Measurements from ENCODE around the gene S100A1.
"Not testable (repeated sequence)": the region's sequence is repeated elsewhere in the genome, so short reads cannot be mapped to it uniquely, and the experiment has no call there.

The S100A1 gene

GRCh38 chr1:153652805-153653500, 24.7 kb downstream of the S100A1 start:
- DNase-seq (ENCODE audit: low read depth, low spot score): no peak

DNA sequence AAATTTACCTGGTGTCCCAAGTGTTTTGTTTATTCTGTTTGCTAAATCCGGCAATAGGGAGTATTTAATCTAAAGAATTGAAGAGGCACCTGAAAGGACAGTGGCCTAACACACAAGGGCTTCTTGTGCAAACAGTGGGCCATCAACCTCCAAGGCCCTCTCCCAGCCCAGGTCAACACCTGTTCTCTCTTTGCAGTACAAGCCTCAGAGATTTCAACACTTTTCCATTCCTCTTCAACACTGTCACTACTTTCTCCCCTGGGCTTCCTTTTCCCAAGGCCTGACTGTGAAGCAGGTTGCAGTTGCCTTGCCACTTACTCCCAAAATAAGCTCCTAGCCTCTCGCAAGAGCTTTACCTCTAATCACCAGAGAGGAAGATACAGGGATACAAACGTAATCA, 27.1 kb downstream of the S100A1 start:
- DNase-seq (ENCODE audit: low read depth, low spot score): no peak

GRCh38 chr1:153658400-153659174, 30.4 kb downstream of the S100A1 start, which contains the start of gene SNAPIN:
Gene SNAPIN (plus strand): TSS chr1:153658703. CDS start chr1:153658744, 41 bp downstream.
- peak; percentile 67 for DNase-seq (ENCODE audit: low read depth, low spot score)

- DNase-seq (ENCODE audit: low read depth, low spot score): no peak
Measured at GRCh38 chr1:153659175-153659534, 30.9 kb downstream of the S100A1 start.

GRCh38 chr1:153659656-153660055, 31.4 kb downstream of the S100A1 start:
- DNase-seq (ENCODE audit: low read depth, low spot score): no peak

- no peak for DNase-seq (ENCODE audit: low read depth, low spot score)
Measured at GRCh38 chr1:153661111-153661708, 33.0 kb downstream of the S100A1 start.

DNA sequence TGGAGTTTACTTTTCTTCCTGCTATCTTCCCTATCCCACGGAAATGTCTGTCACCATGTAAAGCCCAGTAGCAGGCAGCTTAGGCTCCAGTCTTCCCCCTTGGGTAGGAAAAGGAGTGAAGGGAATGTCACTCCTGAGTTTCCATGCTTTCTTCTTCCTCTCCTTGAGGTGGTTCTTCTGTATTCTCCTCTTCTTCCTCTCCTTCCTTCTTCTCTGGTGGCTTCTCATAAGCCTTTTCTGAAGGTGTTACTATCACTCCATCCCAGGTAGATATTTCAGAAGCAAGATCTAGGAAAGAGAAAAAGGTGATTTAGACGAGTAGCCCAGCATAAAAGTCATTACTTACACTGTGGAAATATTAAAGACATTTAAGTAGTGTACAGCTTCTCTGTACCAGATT, 34.0 kb downstream of the S100A1 start:
- DNase-seq (ENCODE audit: low read depth, low spot score): no peak

GRCh38 chr1:153663211-153663610, 35.0 kb downstream of the S100A1 start:
- no peak for DNase-seq (ENCODE audit: low read depth, low spot score)

- DNase-seq (ENCODE audit: low read depth, low spot score): no peak
Measured at GRCh38 chr1:153667439-153667838, 39.2 kb downstream of the S100A1 start.

DNA sequence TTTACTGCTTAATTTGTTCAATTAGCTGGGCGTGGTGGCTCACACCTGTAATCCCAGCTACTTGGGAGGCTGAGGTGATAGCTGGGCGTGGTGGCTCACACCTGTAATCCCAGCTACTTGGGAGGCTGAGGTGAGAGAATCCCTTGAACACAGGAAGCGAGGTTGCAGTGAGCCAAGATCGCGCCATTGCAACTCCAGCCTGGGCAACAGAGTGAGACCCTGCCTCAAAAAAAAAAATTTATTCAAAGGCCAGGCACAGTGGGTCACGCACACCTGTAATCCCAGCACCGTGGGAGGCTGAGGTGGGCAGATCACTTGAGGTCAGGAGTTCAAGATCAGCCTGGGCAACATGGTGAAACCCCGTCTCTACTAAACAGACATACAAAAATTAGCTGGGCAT, 40.4 kb downstream of the S100A1 start:
- DNase-seq (ENCODE audit: low read depth, low spot score): not testable (repeated sequence)

GRCh38 chr1:153669606-153670005, 41.4 kb downstream of the S100A1 start:
- no peak for DNase-seq (ENCODE audit: low read depth, low spot score)

- no peak for DNase-seq (ENCODE audit: low read depth, low spot score)
Measured at GRCh38 chr1:153670257-153670858, 42.1 kb downstream of the S100A1 start.

- peak; percentile 97 for DNase-seq (ENCODE audit: low read depth, low spot score)
Measured at GRCh38 chr1:153670859-153671627, 42.8 kb downstream of the S100A1 start, which contains the start of gene ILF2. Gene ILF2 (minus strand): TSS chr1:153670993. CDS start chr1:153670922, 71 bp downstream.

DNA sequence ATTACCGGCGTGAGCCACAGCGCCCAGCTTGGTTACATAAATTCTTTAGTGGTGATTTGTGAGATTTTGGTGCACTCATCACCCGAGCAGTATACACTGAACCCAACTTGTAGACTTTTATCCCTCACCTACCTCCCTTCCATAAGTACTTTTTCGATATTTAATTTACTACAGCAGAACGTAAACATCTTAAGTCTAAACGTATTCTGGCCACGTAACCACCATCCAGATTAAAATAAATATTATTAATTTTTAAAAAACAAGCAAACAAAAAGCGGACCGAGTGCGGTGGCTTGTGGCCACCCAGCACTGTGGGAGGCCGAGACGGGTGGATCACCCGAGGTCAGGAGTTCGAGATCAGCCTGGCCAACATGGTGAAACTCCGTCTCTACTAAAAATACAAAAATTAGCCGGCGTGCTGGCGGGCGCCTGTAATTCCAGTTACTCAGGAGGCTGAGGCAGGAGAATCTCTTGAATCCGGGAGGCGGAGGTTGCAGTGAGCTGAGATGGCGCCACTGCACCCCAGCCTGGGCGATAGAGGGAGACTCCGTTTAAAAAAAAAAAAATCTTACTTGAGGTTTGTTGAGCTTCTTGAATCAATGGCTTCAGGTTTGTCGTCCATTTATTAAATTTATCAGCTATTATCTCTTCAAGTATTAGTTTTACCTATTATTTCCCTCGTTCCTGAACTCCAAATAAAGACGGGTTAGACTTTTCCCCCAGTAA, 43.6 kb downstream of the S100A1 start:
- not testable (repeated sequence) for DNase-seq (ENCODE audit: low read depth, low spot score)

DNA sequence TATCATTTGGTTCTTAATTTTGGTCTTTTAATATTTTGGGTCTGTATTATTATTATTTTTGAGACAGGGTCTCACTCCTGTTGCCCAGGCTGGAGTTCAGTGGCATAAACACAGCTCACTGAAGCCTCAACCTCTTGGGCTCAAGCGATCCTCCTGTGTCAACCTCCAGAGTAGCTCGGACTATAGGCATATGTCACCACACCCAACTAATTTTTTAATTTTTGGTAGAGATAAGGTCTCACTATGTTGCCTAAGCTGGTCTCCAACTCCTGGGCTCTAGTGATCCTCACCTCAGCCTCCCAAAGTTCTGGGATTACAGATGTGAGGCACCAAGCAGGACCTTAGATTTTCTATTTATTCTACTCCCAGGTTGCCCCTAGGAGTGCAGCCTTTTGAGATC, 45.3 kb downstream of the S100A1 start:
- DNase-seq (ENCODE audit: low read depth, low spot score): no peak

DNA sequence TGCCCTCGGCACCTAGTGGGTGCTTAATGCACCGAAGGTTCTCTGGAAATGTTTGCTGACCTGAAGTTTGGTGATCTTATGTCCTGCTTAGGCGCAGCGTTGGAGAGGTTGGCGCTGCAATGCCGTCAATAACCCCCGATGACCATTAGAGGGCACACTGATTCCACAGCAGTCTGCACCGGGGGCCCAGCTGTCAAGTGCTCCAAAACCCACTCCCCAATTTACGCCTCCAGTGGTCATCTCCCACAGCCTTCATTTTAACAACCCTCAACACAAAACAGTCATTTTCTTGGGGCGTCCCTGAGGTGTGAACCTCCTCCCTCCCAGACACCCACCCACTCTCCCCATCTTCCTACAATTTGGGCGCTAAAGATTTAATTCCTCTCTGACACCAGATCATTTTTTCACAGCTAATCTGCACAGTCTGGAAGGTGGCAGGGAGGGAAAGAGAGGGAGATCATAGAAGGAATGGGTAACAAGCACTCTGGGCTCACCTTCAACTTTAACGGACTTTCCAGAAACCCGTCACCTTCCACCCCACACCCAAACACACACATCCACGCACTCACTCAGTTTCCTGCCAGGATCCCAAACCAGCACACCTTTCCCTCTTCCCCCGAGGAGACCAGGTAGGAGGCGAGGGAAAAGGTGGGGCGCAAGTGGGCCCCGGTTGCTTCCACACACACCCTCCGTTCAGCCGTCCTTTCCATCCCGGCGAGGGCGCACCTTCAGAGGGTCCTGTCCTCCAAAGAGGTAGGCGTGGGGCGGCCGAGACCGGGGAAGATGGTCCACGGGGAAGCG, 49.7 kb downstream of the S100A1 start:
- no peak for DNase-seq (ENCODE audit: low read depth, low spot score)

- no peak for DNase-seq (ENCODE audit: low read depth, low spot score)
Measured at GRCh38 chr1:153678519-153679336, 50.5 kb downstream of the S100A1 start, which contains the start of gene NPR1. Gene NPR1 (plus strand): TSS chr1:153678688. CDS start chr1:153679109, 421 bp downstream.

DNA sequence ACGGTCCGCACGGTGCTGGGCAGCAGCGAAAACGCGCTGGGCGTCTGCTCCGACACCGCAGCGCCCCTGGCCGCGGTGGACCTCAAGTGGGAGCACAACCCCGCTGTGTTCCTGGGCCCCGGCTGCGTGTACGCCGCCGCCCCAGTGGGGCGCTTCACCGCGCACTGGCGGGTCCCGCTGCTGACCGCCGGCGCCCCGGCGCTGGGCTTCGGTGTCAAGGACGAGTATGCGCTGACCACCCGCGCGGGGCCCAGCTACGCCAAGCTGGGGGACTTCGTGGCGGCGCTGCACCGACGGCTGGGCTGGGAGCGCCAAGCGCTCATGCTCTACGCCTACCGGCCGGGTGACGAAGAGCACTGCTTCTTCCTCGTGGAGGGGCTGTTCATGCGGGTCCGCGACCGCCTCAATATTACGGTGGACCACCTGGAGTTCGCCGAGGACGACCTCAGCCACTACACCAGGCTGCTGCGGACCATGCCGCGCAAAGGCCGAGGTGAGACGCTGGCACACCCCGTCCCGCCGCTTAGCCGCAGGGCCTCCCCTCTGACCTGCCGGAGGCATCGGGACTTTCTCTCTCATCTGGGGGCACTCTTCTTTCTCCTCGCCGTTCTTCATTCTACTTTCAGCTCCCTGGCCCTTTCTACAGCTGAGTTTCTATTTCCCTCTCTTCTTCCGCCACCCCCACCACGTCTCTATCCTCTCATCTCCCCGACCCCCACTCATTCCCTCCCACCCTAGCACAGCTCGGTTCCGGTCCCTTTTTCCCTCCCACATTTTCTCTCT, 51.3 kb downstream of the S100A1 start:
- DNase-seq (ENCODE audit: low read depth, low spot score): no peak

Data from smooth muscle cell of the brain vasculature (primary cell).